Smooth muscle cell (in vitro differentiated cells): ENCODE results near the gene GPR132. TPM values are rescaled to one million over a fixed set of nuclear protein-coding genes. Genes with fewer than 3 reads are reported as not detected.

Source experiments
- DNase-seq: peaks from one replicate; lab custom pipeline; 2025; ENCODE audit not compliant: unreplicated experiment; lab: John Stamatoyannopoulos, UW
- H2AFZ ChIP-seq: fragments of 200-600 bp; sonication (generic); 2 replicates; pipeline ENCODE4 v1.6.0; 2016; ENCODE audit warnings: antibody characterized with exemption, low read depth, mild to moderate bottlenecking
- H3F3A ChIP-seq: fragments of 200-600 bp; sonication (generic); 2 replicates; pipeline ENCODE4 v1.6.0; 2017; ENCODE audit warnings: antibody characterized with exemption, low read depth
- H3K27ac ChIP-seq: fragments of 200-600 bp; sonication (generic); 2 replicates; pipeline ENCODE4 v1.5.1; 2016; ENCODE audit warnings: low read depth, mild to moderate bottlenecking
- H3K27me3 ChIP-seq: fragments of 200-600 bp; sonication (generic); 2 replicates; pipeline ENCODE4 v1.6.1; 2016; ENCODE audit warnings: low read depth, mild to moderate bottlenecking
- H3K36me3 ChIP-seq: fragments of 200-600 bp; sonication (generic); 2 replicates; pipeline ENCODE4 v1.5.1; 2016; ENCODE audit warnings: low read depth
- H3K4me1 ChIP-seq: fragments of 200-600 bp; sonication (generic); 2 replicates; pipeline ENCODE4 v1.5.1; 2016; ENCODE audit warnings: low read depth
- H3K4me2 ChIP-seq: fragments of 200-600 bp; sonication (generic); 2 replicates; pipeline ENCODE4 v1.6.0; 2016; ENCODE audit warnings: mild to moderate bottlenecking
- H3K4me3 ChIP-seq: fragments of 200-600 bp; sonication (generic); 2 replicates; pipeline ENCODE4 v1.5.1; 2016; ENCODE audit warnings: mild to moderate bottlenecking
- H3K79me2 ChIP-seq: fragments of 200-600 bp; sonication (generic); 2 replicates; pipeline ENCODE4 v1.6.0; 2016; ENCODE audit warnings: low read depth, mild to moderate bottlenecking
- H3K9ac ChIP-seq: fragments of 200-600 bp; sonication (generic); 2 replicates; pipeline ENCODE4 v1.6.0; 2016; ENCODE audit warnings: low read depth
- H3K9me3 ChIP-seq: fragments of 200-600 bp; sonication (generic); replicated peaks from 2 replicates; pipeline ENCODE4 v1.5.1; 2016; ENCODE audit warnings: low read depth
- H4K20me1 ChIP-seq: fragments of 200-600 bp; sonication (generic); 2 replicates; pipeline ENCODE4 v1.6.0; 2016; ENCODE audit warnings: low read depth
- WGBS: methylation state at CpG from one replicate; pipeline ENCODE4 v1.1.7; 2016; ENCODE audit warnings: low lambda C conversion rate; 5-methylcytosine and 5-hydroxymethylcytosine counted together
- polyA plus RNA-seq: library from polyadenylated mRNA; unstranded; fragments of >200 nt; fragmentation: Nextera tagmentation; extraction: Ambion mirVana; gene quantifications from 2 replicates; pipeline ENCODE4 v1.2.1, GENCODE V29; 2016
- total RNA-seq: library from RNA; depleted of rRNA; stranded (reverse); fragments of >200 nt; gene quantifications from 2 replicates; pipeline ENCODE4 v1.2.3, GENCODE V29; 2014
- TF ChIP-seq, protein P1 (sequence below): fragments of 200-600 bp; sonication (generic); IDR thresholded peaks from 2 replicates; pipeline ENCODE4 v1.5.1; 2017; ENCODE audit warnings: borderline replicate concordance, mild to moderate bottlenecking, antibody characterized with exemption; ENCODE audit not compliant: insufficient read depth, poor library complexity, severe bottlenecking

GPR132 gene
- total and polyA plus RNA-seq, 2 experiments from 2014 or later: 0.18 to 0.62 TPM

DNA sequence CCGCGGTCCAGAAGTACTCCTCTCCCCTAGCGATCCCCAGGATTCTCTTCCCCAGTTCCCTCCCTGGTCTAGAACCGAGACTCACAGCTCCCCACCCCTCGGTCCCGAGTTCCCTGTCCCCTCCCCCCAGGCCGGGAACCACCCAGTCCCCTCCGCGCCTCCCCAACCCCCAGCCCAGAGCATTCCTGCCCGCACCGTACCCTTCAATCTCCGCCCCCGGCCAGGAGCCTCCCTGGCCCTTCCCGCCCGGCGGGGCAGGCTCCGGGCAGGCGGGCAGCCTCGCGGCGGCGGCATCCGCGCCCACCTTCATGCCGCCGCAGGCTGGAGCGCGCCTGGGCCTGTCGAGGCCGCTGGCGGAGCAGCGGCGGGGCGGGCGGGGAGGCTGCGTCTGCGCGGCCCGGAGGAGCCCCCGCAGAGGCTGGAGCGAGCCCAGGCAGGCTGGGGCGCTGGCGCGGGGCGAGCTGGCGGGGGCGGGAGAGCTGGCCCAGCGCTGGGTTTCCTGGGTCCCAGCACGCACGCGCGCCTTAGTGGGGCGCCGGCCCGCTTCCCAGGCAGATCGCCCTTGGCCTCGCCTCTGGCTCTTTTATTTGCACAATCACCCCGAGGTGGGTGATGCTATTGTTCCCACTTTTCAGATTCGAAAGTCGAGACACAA lies 22.2 kb upstream of the GPR132 start:
- TF ChIP-seq, protein P1, sequence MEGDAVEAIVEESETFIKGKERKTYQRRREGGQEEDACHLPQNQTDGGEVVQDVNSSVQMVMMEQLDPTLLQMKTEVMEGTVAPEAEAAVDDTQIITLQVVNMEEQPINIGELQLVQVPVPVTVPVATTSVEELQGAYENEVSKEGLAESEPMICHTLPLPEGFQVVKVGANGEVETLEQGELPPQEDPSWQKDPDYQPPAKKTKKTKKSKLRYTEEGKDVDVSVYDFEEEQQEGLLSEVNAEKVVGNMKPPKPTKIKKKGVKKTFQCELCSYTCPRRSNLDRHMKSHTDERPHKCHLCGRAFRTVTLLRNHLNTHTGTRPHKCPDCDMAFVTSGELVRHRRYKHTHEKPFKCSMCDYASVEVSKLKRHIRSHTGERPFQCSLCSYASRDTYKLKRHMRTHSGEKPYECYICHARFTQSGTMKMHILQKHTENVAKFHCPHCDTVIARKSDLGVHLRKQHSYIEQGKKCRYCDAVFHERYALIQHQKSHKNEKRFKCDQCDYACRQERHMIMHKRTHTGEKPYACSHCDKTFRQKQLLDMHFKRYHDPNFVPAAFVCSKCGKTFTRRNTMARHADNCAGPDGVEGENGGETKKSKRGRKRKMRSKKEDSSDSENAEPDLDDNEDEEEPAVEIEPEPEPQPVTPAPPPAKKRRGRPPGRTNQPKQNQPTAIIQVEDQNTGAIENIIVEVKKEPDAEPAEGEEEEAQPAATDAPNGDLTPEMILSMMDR: no peak
- peak overlapping the region; percentile 58 for H3K4me3 ChIP-seq
- peak overlapping the region; percentile 89 for H3K4me2 ChIP-seq
- 3% methylated on average over 40 of the region's 60 CpGs for WGBS
- H3K4me1 ChIP-seq: peaks cover 15% of the 10 kb centered on the region
- H3K9me3 ChIP-seq: no peaks in the 10 kb centered on the region
- peak overlapping the region; percentile 83 for H3K27ac ChIP-seq
- H3K36me3 ChIP-seq: no peaks in the 10 kb centered on the region
- H3K9ac ChIP-seq: peak overlapping the region; percentile 60
- H4K20me1 ChIP-seq: peaks cover 68% of the 10 kb centered on the region
- H3K79me2 ChIP-seq: no peaks in the 10 kb centered on the region
- H3K27me3 ChIP-seq: no peaks in the 10 kb centered on the region
- DNase-seq: no peak
- H2AFZ ChIP-seq: peak overlapping the region; percentile 35
- peaks cover 28% of the 10 kb centered on the region for H3F3A ChIP-seq

DNA sequence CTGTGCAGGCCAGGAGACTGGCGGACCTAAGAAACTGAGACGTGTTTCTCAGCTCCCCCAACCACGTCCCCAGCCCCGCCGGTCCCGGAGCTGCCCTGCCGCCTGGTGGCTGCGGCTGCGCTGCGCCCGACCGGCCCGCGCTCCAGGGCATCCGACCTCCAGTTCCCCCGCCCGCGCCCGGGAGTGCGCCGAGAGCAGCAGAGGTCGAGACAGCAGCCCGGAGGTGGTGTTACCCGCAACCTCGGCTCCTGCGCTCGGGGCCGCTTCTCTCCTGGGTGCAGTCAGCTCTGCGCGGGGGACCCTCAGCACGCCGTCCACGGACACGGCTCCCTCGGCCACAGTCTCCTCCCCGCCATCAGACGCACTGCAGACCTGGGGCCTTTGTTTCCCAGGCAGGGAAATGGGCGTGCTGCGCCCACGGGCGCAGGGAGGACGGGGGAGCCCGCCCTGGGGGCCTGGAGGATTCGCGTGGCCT lies 21.6 kb upstream of the GPR132 start:
- H3K9me3 ChIP-seq: no peaks in the 10 kb centered on the region
- H3K27ac ChIP-seq: peak overlapping the region; percentile 66
- peaks cover 28% of the 10 kb centered on the region for H3F3A ChIP-seq
- 1% methylated on average over 25 of the region's 45 CpGs for whole genome bisulfite sequencing
- H3K4me3 ChIP-seq: peak overlapping the region; percentile 58
- H2AFZ ChIP-seq: peak overlapping the region; percentile 35
- TF ChIP-seq, protein P1: peak; percentile 66
- H3K79me2 ChIP-seq: no peaks in the 10 kb centered on the region
- H3K4me2 ChIP-seq: peak overlapping the region; percentile 89
- H3K27me3 ChIP-seq: no peaks in the 10 kb centered on the region
- H3K9ac ChIP-seq: peak overlapping the region; percentile 60
- DNase-seq: peak; percentile 51
- peaks cover 68% of the 10 kb centered on the region for H4K20me1 ChIP-seq
- peaks cover 12% of the 10 kb centered on the region for H3K4me1 ChIP-seq
- no peaks in the 10 kb centered on the region for H3K36me3 ChIP-seq

DNA sequence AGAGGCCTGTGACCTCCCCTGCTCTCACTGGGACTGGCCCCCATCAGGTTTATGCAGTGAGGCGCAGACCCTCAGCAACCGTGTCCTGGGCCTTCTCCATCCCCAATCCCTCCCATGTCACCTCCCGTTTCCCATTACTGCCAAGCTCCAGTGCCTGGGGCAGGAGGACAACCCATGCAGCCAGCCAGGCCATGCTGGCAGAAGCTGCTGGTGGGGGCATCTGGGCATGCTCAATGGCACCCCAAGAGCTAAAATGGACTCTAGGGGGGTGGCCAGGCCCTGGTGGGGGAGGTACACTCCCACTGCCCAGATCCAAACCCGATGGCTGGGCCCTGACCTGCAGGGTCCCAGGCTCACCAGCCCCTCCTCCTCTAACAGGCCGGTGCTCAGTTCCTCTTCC lies 20.5 kb upstream of the GPR132 start:
- H3F3A ChIP-seq: peaks cover 17% of the 10 kb centered on the region
- H3K9ac ChIP-seq: no peak overlapping the region
- no peaks in the 10 kb centered on the region for H3K79me2 ChIP-seq
- no peak for DNase-seq
- H3K4me1 ChIP-seq: peaks cover 9% of the 10 kb centered on the region
- H4K20me1 ChIP-seq: peaks cover 57% of the 10 kb centered on the region
- H3K27ac ChIP-seq: no peak overlapping the region
- H3K4me3 ChIP-seq: no peak overlapping the region
- H3K9me3 ChIP-seq: no peaks in the 10 kb centered on the region
- no peaks in the 10 kb centered on the region for H3K27me3 ChIP-seq
- WGBS: 89% methylated on average over 5 of the region's 5 CpGs
- no peak overlapping the region for H3K4me2 ChIP-seq
- H3K36me3 ChIP-seq: no peaks in the 10 kb centered on the region
- TF ChIP-seq, protein P1: no peak
- no peak overlapping the region for H2AFZ ChIP-seq
